Activated CD4-positive, alpha-beta T cell treated with anti-CD3 and anti-CD28 coated beads, Interleukin-2, Interleukin-4, amounts not matched to agents 100 ng/mL and 50 ng/mL, durations not matched to agents 16 hours and 8 hours (primary cell): ENCODE data around the gene OR1C1.
"Not testable (repeated sequence)": the region's sequence is repeated elsewhere in the genome, so short reads cannot be mapped to it uniquely, and the experiment has no call there.

ENCODE experiments used
- DNase-seq: peaks from one replicate; pipeline ENCODE4 v3.0.0-alpha.2; 2020; ENCODE audit warnings: low spot score

The OR1C1 gene, protein sequence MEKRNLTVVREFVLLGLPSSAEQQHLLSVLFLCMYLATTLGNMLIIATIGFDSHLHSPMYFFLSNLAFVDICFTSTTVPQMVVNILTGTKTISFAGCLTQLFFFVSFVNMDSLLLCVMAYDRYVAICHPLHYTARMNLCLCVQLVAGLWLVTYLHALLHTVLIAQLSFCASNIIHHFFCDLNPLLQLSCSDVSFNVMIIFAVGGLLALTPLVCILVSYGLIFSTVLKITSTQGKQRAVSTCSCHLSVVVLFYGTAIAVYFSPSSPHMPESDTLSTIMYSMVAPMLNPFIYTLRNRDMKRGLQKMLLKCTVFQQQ

DNA sequence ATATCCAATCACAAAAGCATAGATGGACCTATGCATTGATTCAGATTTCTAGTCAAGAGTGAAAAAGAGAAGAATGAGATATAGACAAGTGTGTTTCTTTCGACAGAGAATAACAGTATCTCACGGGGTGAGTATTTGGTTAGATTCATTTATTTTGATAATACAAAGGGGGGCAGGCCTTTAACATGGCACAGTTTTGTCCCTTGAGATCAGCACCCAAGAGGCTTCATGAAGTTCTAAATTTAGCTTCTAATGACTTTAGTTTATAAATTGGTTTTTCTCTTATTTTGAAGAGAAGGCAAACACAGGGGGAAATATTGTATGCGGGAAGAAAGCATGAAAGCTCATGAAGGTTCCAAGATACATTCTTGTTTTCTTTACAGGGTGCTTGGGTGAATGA is at the start of gene OR1C1:
OR1C1 (minus strand) TSS at position 101 of the 400 bp plus-strand sequence. CDS start 2,150 bp downstream, outside the sequence.
- DNase-seq = no peak

DNA sequence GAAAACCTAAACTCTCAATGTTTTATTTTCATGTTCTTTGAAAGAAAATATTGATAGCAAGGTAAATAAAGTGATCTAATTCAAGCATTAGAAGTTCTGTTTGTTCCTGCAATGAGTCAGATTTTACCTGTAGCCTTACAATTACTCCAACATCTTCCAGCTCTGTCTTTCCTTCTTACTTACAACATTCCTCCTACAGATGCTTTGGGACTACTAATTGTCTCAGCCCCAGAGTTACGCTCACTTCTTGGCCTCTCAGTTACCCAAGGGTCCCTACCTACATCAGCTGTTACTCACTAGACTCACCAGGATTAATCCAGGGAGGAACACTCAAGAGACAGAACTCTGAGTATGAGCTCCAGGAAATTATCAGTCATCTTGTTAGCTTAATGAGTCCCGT is 37.2 kb upstream of the OR1C1 start:
- no peak for DNase-seq

DNA sequence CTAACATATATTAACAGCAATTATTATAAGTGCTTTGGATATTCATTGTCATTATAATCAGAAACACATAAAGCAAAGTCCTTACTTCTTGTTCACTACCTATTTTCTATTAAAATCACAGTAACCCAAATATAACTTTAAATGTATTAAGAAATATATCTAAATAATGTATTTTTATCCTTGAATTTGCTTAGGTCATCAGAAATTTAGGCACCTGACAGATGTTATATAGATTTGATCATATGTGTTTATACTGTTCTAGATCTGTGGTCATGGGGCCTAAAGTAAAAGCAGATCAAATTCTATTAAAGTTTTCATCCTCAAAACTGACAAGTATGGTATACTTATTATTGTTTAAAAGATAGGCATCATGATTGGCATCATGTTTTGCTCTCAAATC is 9.2 kb upstream of the OR1C1 start:
- DNase-seq = no peak

DNA sequence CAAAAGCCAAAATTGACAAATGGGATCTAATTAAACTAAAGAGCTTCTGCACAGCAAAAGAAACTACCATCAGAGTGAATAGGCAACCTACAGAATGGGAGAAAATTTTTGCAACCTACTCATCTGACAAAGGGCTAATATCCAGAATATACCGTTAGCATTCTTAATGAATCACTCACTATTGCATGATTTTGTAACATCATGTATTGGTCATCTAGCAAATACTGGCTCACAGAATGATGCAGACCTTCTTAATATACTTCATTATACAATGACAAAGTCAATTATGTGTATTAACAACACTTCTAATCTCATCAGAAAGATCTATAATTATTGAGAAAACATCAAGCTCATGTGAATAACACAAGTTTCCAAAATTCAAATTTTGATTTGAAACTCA is 6.0 kb downstream of the OR1C1 start:
- not testable (repeated sequence) for DNase-seq

DNA sequence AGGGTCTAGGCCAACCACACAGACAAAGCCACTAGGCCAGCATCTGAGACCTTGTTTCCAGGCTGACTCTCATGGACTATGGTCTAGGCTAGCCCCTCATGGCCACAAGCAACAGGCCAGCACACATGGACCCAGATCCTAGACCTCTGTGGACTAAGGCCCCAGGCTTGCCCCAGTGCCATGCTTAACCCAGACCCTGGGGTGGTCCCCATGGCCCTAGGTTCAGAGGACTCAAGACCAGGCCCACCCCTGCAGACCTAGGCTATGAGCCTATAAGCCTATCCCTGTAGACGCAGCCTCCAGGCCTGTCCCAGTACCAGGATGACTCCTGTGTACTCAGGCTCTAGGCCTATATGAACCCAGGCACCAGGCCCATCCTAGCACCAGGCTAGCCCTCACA is 10.5 kb downstream of the OR1C1 start:
- DNase-seq = no peak

GRCh38 chr1:247748041-247748440 is 12.3 kb downstream of the OR1C1 start, which contains the start of gene OR14A2:
Gene OR14A2, minus strand, starts transcription at chr1:247748141.
- no peak for DNase-seq

GRCh38 chr1:247747616-247748015 is 12.7 kb downstream of the OR1C1 start:
- DNase-seq = no peak

DNA sequence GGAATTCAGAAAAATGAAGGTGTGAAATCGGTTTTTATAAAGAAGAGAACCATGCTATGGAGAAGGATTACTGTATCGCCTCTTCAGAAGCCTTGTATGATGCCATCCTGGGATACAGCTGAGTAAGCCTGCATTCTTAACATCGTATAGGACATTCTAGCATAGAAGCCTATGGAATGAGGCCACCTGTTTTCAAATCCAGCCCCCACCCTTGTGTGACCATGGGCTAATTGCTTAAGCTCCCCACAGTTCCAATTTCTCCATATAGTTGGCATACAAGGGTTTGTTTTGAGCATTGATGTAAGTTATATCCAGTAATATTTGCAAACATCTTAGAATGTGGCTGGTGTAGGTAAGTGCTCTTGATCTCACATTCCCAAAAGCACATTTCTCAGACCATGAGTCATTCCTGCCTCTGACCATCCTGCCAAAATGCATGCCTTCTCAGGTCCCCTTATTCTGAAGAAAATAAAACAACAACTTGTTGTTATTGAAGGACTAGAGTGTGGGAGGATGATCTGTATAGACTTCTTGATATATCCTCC is 13.9 kb downstream of the OR1C1 start:
- no peak for DNase-seq

GRCh38 chr1:247742215-247742760 is 18.1 kb downstream of the OR1C1 start:
- not testable (repeated sequence) for DNase-seq

DNA sequence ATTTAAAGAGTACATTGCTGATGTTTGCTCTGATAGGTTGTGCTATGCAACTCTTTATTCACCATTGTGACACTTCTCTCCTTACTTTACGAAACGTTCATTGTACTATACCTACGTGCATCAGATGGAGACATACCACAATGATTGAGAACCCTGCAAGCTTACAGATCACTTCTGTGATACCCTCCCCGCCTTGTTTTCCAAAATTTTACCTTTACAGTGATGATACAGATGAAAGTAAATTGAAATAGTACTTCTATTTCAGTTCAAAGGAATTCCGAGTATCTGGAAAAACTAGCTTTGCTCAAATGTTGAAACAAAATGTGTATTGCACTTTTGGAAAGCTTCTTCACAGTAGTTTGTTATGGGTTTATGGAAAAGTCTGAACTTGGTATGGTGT is 18.6 kb downstream of the OR1C1 start:
- DNase-seq = no peak

- DNase-seq = no peak
Measured at GRCh38 chr1:247740721-247741120, 19.6 kb downstream of the OR1C1 start.

GRCh38 chr1:247738315-247738714 is 22.0 kb downstream of the OR1C1 start, which contains the start of gene OR14K1:
Gene OR14K1, plus strand, starts transcription at chr1:247738615. Its CDS starts 0 bp downstream, at chr1:247738615.
- DNase-seq = no peak

- no peak for DNase-seq
Measured at GRCh38 chr1:247721222-247721621, 39.1 kb downstream of the OR1C1 start.

DNA sequence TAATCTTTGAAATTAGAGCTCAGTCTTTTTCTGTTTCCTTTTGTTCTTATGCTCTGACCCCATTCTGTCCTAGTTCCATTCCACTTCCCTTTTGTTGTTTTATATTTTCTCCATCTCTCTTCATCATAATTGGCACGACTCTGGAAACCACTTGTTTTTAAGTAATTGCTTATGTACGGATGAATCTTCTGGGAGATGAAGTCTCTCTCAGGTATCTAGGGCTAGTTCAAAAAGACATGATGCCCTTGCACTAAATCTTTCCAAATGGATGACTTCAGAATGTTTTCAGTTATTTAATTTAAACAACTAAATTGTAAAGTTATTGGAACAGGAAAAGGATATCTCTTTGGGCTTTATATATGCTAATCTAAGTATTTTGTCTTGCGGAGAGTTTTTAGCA is 43.8 kb downstream of the OR1C1 start, which contains the start of gene OR6F1:
OR6F1 (minus strand) TSS at position 101 of the 400 bp plus-strand sequence. CDS start 3,891 bp downstream, outside the sequence.
- DNase-seq = no peak

GRCh38 chr1:247713753-247714152 is 46.6 kb downstream of the OR1C1 start:
- no peak for DNase-seq

- not testable (repeated sequence) for DNase-seq
Measured at GRCh38 chr1:247710681-247711080, 49.7 kb downstream of the OR1C1 start.
